Calu3 (cell line): ENCODE results near the gene LRCOL1. TPM values are rescaled to one million over a fixed set of nuclear protein-coding genes. Genes with fewer than 3 reads are reported as not detected.

Source experiments
- BruUV-seq: library from RNA; stranded (reverse); fragments of 400-500 nt; replicated peaks from 2 replicates; lab custom pipeline; 2021; lab: Mats Ljungman, UMichigan
- CTCF ChIA-PET: fragments of 300-600 bp; sonication (Branson Sonifier 250); formaldehyde crosslinking; loops from one replicate; lab custom pipeline; 2022; ENCODE audit warnings: antibody characterized with exemption; lab: Charles Lee
- DNase-seq: peaks from one replicate; pipeline ENCODE4 v3.0.0; 2022
- H3K27ac Mint-ChIP-seq: one replicate; pipeline ENCODE4 v1.8.0; 2022; ENCODE audit warnings: mixed read lengths; ENCODE audit not compliant: unreplicated experiment
- H3K27me3 Mint-ChIP-seq: one replicate; pipeline ENCODE4 v1.8.0; 2022; ENCODE audit warnings: mixed read lengths; ENCODE audit not compliant: unreplicated experiment
- H3K36me3 Mint-ChIP-seq: one replicate; pipeline ENCODE4 v1.8.0; 2022; ENCODE audit warnings: mild to moderate bottlenecking, moderate library complexity, mixed read lengths; ENCODE audit not compliant: insufficient read depth, unreplicated experiment
- H3K4me1 Mint-ChIP-seq: one replicate; pipeline ENCODE4 v1.8.0; 2022; ENCODE audit warnings: mild to moderate bottlenecking, low read depth, mixed read lengths; ENCODE audit not compliant: unreplicated experiment
- H3K4me3 Mint-ChIP-seq: one replicate; pipeline ENCODE4 v1.8.0; 2022; ENCODE audit warnings: mild to moderate bottlenecking, low read depth, moderate library complexity, mixed read lengths; ENCODE audit not compliant: unreplicated experiment
- H3K9me3 Mint-ChIP-seq: one replicate; pipeline ENCODE4 v1.8.0; 2022; ENCODE audit warnings: low read depth, mixed read lengths; ENCODE audit not compliant: unreplicated experiment
- intact Hi-C: fragments of 100-400 bp; cut with micrococcal nuclease; formaldehyde crosslinking; loops from one replicate; pipeline ENCODE4 v1.10.0; 2022; ENCODE audit not compliant: unreplicated experiment
- total RNA-seq: library from RNA; stranded (reverse); gene quantifications from 2 replicates; pipeline ENCODE4 v1.2.3, GENCODE V29; 2022
- TF ChIP-seq, protein P1 (sequence below): fragments of 200-600 bp; IDR thresholded peaks from one replicate; pipeline ENCODE4 v1.8.0; 2022; ENCODE audit warnings: antibody characterized with exemption; ENCODE audit not compliant: unreplicated experiment

Gene LRCOL1
- total RNA-seq, 1 experiment from 2014 or later, result not detected

DNA sequence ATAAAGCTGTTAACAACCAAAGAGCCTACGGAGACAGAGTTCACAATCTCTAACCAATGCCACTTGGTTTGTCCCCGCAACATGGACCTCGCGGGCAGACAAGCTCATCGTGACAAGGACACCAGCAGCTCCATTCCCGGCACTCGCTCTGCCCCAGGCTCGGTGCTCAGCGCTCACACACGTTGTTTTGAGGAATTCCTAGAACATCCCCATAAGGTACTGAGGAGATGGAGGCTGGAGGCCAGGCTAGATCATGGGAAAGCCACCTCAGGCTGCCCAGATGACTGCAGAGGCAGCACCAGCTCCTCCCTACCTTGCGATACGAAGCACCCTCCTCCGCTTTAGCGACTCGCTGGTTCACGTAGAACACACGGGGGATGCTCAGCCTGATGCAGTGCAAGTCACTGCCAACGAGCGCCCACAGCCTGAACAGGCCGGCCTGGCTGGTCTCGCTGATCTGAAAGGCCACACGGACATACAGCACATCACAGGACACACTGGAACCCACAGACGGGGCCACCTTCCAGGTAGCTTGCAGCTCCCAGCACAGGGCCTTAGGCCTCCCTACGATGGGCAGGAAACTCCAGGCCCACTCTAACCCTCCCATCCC lies 38.3 kb upstream of the LRCOL1 start:
- BruUV-seq, result no TSS peak
- CTCF ChIA-PET, result interaction anchor here (0.7 to 1.5 kb wide), 2 partner anchors 13 to 50 kb away, joined by 3 read pairs; no protein-coding TSS in a partner anchor
- intact Hi-C loops, result no loop called here
- no peak overlapping the region for H3K27ac Mint-ChIP-seq
- H3K36me3 Mint-ChIP-seq, result peaks cover 38% of the 10 kb centered on the region
- TF ChIP-seq, protein P1, sequence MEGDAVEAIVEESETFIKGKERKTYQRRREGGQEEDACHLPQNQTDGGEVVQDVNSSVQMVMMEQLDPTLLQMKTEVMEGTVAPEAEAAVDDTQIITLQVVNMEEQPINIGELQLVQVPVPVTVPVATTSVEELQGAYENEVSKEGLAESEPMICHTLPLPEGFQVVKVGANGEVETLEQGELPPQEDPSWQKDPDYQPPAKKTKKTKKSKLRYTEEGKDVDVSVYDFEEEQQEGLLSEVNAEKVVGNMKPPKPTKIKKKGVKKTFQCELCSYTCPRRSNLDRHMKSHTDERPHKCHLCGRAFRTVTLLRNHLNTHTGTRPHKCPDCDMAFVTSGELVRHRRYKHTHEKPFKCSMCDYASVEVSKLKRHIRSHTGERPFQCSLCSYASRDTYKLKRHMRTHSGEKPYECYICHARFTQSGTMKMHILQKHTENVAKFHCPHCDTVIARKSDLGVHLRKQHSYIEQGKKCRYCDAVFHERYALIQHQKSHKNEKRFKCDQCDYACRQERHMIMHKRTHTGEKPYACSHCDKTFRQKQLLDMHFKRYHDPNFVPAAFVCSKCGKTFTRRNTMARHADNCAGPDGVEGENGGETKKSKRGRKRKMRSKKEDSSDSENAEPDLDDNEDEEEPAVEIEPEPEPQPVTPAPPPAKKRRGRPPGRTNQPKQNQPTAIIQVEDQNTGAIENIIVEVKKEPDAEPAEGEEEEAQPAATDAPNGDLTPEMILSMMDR, result no peak
- no peaks in the 10 kb centered on the region for H3K4me1 Mint-ChIP-seq
- H3K27me3 Mint-ChIP-seq, result no peaks in the 10 kb centered on the region
- DNase-seq, result no peak
- H3K4me3 Mint-ChIP-seq, result no peak overlapping the region
- H3K9me3 Mint-ChIP-seq, result no peaks in the 10 kb centered on the region

DNA sequence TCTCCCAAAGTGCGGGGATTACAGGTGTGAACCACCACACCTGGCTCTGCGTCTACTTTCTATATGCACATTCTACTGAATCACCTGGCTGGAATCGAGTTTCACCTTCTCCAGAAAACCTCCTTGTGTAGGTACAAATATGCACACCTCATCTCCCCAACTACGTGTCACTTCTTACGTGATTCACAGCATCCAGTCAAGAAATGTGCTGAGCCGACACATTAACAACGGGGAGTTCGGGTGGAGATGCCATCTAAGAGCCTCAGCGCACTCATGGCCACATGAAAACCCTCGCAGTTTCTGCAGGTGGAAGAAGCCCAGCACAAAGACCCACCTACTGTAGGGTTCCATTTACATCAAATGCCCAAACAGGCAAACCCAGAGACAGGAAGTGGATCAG lies 37.5 kb upstream of the LRCOL1 start:
- CTCF ChIA-PET, result interaction anchor here (0.7 to 1.5 kb wide), 2 partner anchors 14 to 49 kb away, joined by 3 read pairs; no protein-coding TSS in a partner anchor
- DNase-seq, result no peak
- H3K4me3 Mint-ChIP-seq, result no peak overlapping the region
- H3K4me1 Mint-ChIP-seq, result no peaks in the 10 kb centered on the region
- TF ChIP-seq, protein P1, result no peak
- H3K27me3 Mint-ChIP-seq, result no peaks in the 10 kb centered on the region
- no peaks in the 10 kb centered on the region for H3K9me3 Mint-ChIP-seq
- no peak overlapping the region for H3K27ac Mint-ChIP-seq
- peaks cover 39% of the 10 kb centered on the region for H3K36me3 Mint-ChIP-seq
- intact Hi-C loops, result no loop called here
- no TSS peak for BruUV-seq

DNA sequence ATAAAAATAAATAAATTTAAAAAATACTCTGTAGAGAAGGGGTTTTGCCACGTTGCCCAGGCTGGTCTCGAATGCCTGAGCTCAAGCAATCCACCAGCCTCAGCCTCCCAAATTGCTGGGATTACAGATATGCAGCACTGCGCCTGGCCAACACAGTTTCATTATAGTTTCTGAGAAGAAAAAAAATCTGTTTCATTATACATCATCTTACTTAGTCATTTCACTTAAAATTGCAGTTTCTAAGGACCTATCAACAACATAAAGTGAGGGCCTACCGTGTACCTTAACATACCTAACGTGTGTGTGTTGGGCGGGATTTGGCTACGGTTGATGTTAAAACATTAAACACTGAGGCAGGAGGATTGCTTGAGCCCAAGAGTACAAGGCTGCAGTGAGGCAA lies 36.5 kb upstream of the LRCOL1 start:
- BruUV-seq, result no TSS peak
- no peaks in the 10 kb centered on the region for H3K27me3 Mint-ChIP-seq

DNA sequence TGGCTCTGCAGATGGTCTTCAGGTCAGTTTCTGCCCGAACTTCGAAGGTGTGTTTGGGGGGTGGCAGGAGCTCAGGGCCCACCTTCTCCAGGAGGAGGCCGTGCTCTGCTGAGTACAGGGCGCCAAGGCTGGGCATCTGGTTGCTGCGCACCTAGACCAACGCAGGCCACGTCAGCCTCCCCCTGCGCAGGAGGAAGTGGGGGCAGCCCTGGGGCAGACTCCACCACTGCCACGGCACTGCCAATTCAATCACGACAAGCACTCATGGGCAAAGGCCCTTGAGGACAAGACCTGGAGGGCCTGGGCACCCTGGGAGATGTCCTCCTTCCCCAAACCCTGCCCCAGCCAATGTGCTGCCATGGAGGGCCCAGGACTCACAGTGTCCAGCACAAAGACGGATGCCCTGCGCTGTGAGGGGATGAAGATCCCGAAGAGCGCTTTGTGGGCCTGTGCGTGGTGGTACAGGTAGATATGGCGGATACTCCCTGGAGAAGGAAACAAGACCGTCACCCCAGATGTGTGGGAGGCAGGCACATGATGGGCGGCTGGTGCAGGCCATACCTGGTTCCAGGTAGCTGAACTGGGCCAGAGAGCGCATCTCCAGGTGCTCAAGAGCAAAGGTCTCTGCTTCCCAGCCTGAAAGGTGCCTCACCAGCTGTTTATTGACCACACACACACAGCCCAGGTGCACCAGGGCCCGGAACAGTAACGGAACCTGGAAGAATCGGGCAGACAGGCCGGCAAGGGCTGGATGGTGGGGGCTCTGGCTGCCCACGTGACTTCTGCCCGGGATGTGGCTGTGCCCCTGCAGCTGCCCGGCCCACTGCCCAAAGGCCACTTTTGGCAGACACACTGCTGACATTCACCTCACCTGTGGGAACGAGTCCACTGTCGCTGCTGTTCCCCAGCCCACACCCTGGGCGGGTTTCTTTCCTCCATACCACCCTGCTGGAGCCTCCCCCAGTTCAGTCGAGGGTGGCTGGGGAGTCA lies 32.8 kb upstream of the LRCOL1 start:
- TF ChIP-seq, protein P1, result no peak
- H3K9me3 Mint-ChIP-seq, result no peaks in the 10 kb centered on the region
- no peak overlapping the region for H3K4me3 Mint-ChIP-seq
- no peaks in the 10 kb centered on the region for H3K4me1 Mint-ChIP-seq
- BruUV-seq, result no TSS peak
- H3K36me3 Mint-ChIP-seq, result peaks cover 43% of the 10 kb centered on the region
- no peak for DNase-seq
- H3K27ac Mint-ChIP-seq, result no peak overlapping the region
- CTCF ChIA-PET, result no interaction called here
- intact Hi-C loops, result no loop called here
- H3K27me3 Mint-ChIP-seq, result no peaks in the 10 kb centered on the region

More for the DNA sequence above, 36.5 kb upstream of the LRCOL1 start:
- Mint-ChIP-seq H3K9me3 (no peaks in the 10 kb centered on the region), H3K36me3 (peaks cover 37% of the 10 kb centered on the region), H3K4me3 (no peak overlapping the region), H3K27ac (no peak overlapping the region), H3K4me1 (no peaks in the 10 kb centered on the region)
- intact Hi-C loops, result no loop called here
- CTCF ChIA-PET, result interaction anchor here (1.4 kb wide), 1 partner anchor 9 kb away, joined by 3 read pairs; no protein-coding TSS in a partner anchor
- no peak for DNase-seq
- TF ChIP-seq, protein P1, result no peak
